Measurements from ENCODE around the gene PCBD2. TPM values are rescaled to one million over a fixed set of nuclear protein-coding genes. Genes with fewer than 3 reads are reported as not detected.
"Not testable (repeated sequence)": the region's sequence is repeated elsewhere in the genome, so short reads cannot be mapped to it uniquely, and the experiment has no call there.

The PCBD2 gene
- 16.1 and 16.8 TPM in 2 replicates for total RNA-seq

- intact Hi-C loops (cut with micrococcal nuclease), result loop anchor here (1.0 to 10.0 kb wide), 11 partner anchors 16 to 678 kb away; partner anchors contain the start of genes C5orf24, CAMLG, DDX46 and JADE2
These were observed at the start of gene PCBD2 for GRCh38 chr5:134904610-134905245. PCBD2 (plus strand) TSS chr5:134905131; CDS start chr5:134905140, 9 bp downstream.

GRCh38 chr5:134856465-134856864 lies 48.5 kb upstream of the PCBD2 start:
- intact Hi-C loops (cut with micrococcal nuclease), result not testable (repeated sequence)

- intact Hi-C loops (cut with micrococcal nuclease), result no loop called here
These were observed 47.5 kb upstream of the PCBD2 start for GRCh38 chr5:134857401-134857800.

GRCh38 chr5:134864707-134865106 lies 40.2 kb upstream of the PCBD2 start:
- intact Hi-C loops (cut with micrococcal nuclease), result no loop called here

- intact Hi-C loops (cut with micrococcal nuclease), result loop anchor here (10.0 kb wide), 1 partner anchor 649 kb away; the partner anchor contains the start of gene PPP2CA
These were observed 31.4 kb upstream of the PCBD2 start for GRCh38 chr5:134873494-134873893.

- intact Hi-C loops (cut with micrococcal nuclease), result loop anchor here (1.0 to 10.0 kb wide), 4 partner anchors 29 to 649 kb away; partner anchors contain the start of genes C5orf24, CAMLG, PCBD2 and PPP2CA
These were observed 30.7 kb upstream of the PCBD2 start, which contains the start of gene TXNDC15 for GRCh38 chr5:134873987-134874830. TXNDC15 (plus strand) TSS chr5:134874371; CDS start chr5:134874428, 57 bp downstream.

- intact Hi-C loops (cut with micrococcal nuclease), result loop anchor here (1.0 to 10.0 kb wide), 4 partner anchors 30 to 650 kb away; partner anchors contain the start of genes C5orf24, CAMLG, PCBD2 and PPP2CA
These were observed 29.9 kb upstream of the PCBD2 start for GRCh38 chr5:134874831-134875655.

GRCh38 chr5:134877159-134877558 lies 27.8 kb upstream of the PCBD2 start:
- intact Hi-C loops (cut with micrococcal nuclease), result loop anchor here (10.0 kb wide), 1 partner anchor 652 kb away; the partner anchor contains the start of gene PPP2CA

- intact Hi-C loops (cut with micrococcal nuclease), result loop anchor here (10.0 kb wide), 1 partner anchor 654 kb away; the partner anchor contains the start of gene PPP2CA
These were observed 26.5 kb upstream of the PCBD2 start for GRCh38 chr5:134878403-134878802.

GRCh38 chr5:134879456-134879855 lies 25.5 kb upstream of the PCBD2 start:
- intact Hi-C loops (cut with micrococcal nuclease), result loop anchor here (10.0 kb wide), 1 partner anchor 655 kb away; the partner anchor contains the start of gene PPP2CA

- intact Hi-C loops (cut with micrococcal nuclease), result not testable (repeated sequence)
These were observed 24.0 kb upstream of the PCBD2 start for GRCh38 chr5:134880937-134881336.

GRCh38 chr5:134881711-134882110 lies 23.2 kb upstream of the PCBD2 start:
- intact Hi-C loops (cut with micrococcal nuclease), result not testable (repeated sequence)

GRCh38 chr5:134887593-134888159 lies 17.3 kb upstream of the PCBD2 start:
- intact Hi-C loops (cut with micrococcal nuclease), result no loop called here

GRCh38 chr5:134889335-134889734 lies 15.6 kb upstream of the PCBD2 start:
- intact Hi-C loops (cut with micrococcal nuclease), result no loop called here

GRCh38 chr5:134891473-134891872 lies 13.5 kb upstream of the PCBD2 start:
- intact Hi-C loops (cut with micrococcal nuclease), result no loop called here

- intact Hi-C loops (cut with micrococcal nuclease), result no loop called here
These were observed 12.6 kb upstream of the PCBD2 start for GRCh38 chr5:134892282-134892681.

GRCh38 chr5:134892926-134893325 lies 12.0 kb upstream of the PCBD2 start:
- intact Hi-C loops (cut with micrococcal nuclease), result no loop called here

GRCh38 chr5:134893748-134894505 lies 11.0 kb upstream of the PCBD2 start:
- intact Hi-C loops (cut with micrococcal nuclease), result no loop called here

GRCh38 chr5:134902071-134902801 lies 2.7 kb upstream of the PCBD2 start:
- intact Hi-C loops (cut with micrococcal nuclease), result loop anchor here (10.0 kb wide), 3 partner anchors 377 to 527 kb away; partner anchors contain the start of genes JADE2, MACROH2A1 and UBE2B

All from T-helper 2 cell treated with Interferon-gamma antibody and Interleukin-4, amounts not matched to agents 100 ng/mL and 5 ng/mL, for 36 hours (primary cell).